NOMO-1 treated with dmso at 0.1 percent for 144 hours (cell line): ENCODE data around the gene MIER1.
"Not testable (repeated sequence)": the region's sequence is repeated elsewhere in the genome, so short reads cannot be mapped to it uniquely, and the experiment has no call there.

ENCODE experiments used
- DNase-seq: peaks from one replicate; lab custom pipeline; 2025; ENCODE audit not compliant: unreplicated experiment; lab: John Stamatoyannopoulos, UW

Gene MIER1

DNA sequence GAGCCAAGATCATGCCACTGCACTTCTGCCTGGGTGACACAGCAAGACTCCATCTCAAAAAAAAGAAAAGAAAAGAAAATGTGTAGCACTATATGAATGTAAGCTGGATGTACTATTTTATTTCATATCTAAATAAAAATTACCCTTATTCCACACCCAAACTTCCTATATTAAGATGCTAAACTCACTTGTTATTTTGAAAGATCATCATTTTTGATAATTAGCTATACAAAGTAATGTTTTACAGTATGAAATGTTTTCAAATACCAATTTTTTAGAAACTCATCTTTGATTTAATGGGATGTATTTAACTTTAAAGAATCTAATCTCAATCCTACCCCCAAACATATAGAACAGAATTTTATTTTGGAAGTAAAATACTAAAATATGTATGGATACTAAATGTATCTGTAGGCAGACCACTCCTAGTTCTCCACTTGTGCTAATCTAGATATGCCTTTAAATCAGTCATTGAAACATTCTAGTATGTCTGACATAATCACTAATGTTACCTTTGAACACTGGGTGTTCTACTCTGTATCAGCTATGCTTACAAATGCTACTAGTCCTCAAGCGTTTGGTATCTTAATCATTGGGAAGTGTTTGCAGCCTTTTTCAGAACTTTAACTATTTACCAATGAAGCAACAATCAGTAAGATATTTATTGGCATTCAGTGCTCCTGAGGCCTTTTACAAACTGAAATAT is 12.9 kb downstream of the MIER1 start:
- DNase-seq, result no peak

GRCh38 chr1:66938613-66939012 is 13.8 kb downstream of the MIER1 start:
- no peak for DNase-seq

GRCh38 chr1:66940981-66941380 is 16.2 kb downstream of the MIER1 start:
- DNase-seq, result no peak

- no peak for DNase-seq
Measured at GRCh38 chr1:66943361-66943969, 18.7 kb downstream of the MIER1 start.

DNA sequence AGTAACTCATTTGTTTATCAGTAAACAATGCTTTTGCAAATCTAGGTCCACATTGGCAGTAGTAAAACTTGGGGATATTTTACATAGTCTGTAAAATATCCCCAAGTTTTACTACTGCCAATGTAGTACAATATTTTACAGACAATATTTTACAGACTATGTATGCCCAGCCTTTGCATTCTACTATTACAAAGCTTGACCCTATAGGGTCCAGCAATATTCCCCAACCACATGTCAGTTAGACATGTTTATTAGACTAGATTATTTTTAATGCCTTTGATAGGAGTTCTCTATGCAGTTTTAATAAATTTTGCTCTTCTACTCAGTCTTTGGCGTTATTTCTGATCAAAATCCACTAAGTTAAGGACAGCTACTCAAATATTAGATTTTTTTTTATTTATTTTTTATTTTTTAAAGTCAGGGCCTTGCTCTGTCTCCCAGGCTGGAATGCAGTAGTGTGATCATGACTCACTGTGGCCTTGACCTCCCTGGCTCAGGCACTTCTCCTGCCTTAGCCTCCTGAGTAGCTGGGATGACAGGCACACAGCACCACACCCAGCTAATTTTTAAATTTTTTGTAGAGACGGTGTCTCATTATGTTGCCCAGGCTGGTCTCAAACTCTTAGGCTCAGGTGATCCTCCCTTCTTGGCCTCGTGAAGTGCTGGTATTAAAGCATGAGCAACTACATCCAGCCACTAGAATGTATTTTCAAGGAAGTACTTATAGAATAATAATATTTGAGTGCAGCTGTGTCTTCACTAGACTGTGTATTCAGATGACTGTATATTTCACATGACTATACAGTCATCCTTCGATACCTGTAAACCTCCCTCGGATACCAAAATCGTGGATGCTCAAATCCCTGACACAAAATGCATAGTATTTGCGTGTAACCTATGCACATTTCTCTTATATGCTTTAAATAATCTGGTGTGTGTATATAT is 19.8 kb downstream of the MIER1 start:
- no peak for DNase-seq

DNA sequence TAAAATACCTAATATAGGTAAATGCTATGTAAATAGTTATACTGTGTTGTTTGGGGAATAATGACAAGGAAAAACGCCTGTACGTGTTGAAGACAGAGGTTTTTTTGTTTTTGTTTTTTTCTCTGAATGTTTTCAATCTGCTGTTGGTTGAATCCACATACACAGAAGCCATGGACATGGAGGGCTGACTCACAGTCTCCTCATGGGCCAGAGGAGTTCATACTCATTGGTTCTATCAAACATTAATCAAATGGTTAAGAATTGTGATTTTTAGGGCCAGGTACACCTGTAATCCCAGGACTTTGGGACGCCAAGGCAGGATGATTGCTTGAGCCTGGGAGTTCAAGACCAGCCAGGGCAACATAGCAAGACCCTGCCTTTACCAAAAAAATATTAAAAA is 20.5 kb downstream of the MIER1 start:
- DNase-seq, result no peak

GRCh38 chr1:66947267-66947666 is 22.5 kb downstream of the MIER1 start:
- no peak for DNase-seq

- no peak for DNase-seq
Measured at GRCh38 chr1:66951513-66951912, 26.7 kb downstream of the MIER1 start.

DNA sequence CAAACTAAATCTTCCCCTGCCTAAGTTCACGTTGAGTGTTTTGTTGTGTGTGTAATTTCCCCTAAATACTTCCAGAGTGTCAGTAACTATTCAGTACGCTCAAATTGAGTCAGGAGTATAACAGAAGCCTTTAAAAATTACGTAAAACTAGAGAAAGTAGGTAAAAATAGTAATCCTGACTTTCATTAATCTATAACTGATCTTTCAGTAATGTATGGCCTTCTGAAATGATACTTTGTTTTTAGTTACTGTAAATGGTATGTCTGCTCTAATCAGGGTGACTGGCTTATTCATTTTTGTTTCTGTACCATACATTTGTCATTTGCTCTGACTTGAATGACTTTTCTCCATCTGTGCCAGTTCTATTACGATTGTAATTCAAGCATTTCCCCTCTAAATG is 29.4 kb downstream of the MIER1 start:
- no peak for DNase-seq

GRCh38 chr1:66957938-66958337 is 33.1 kb downstream of the MIER1 start:
- DNase-seq, result no peak

DNA sequence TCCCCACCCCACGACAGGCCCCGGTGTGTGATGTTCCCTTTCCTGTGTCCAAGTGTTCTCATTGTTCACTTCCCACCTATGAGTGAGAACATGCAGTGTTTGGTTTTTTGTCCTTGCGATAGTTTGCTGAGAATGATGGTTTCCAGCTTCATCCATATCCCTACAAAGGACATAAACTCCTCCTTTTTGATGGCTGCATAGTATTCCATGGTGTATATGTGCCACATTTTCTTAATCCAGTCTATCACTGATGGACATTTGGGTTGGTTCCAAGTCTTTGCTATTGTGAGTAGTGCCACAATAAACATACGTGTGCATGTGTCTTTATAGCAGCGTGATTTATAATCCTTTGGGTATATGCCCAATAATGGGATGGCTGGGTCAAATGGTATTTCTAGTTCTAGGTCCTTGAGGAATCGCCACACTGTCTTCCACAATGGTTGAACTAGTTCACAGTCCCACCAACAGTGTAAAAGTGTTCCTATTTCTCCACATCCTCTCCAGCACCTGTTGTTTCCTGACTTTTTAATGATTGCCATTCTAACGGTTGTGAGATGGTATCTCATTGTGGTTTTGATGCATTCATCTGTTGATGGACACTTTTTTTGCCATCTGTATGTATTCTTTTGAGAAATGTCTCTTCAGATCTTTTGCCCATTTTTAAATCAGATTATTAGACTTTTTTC is 41.5 kb downstream of the MIER1 start:
- not testable (repeated sequence) for DNase-seq

DNA sequence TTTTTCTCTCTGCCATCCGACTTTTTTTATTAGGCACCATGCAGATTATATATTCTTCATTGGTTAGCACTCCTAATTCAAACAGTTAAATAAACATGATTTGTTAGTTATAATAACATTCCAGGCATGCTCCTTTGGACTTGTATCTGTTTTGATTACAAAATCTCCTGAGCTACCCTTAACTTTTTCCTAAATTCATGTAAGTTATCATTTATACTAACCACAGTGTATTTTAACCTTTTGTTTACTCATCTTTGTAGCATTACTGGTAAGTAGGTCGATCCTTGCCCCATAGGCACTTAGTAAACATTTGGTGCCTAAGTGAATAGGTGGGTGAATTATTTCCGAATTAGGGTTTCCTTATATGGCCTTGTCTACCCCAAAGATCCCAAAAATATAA is 43.8 kb downstream of the MIER1 start:
- DNase-seq, result no peak

- no peak for DNase-seq
Measured at GRCh38 chr1:66978201-66978600, 53.4 kb downstream of the MIER1 start.

DNA sequence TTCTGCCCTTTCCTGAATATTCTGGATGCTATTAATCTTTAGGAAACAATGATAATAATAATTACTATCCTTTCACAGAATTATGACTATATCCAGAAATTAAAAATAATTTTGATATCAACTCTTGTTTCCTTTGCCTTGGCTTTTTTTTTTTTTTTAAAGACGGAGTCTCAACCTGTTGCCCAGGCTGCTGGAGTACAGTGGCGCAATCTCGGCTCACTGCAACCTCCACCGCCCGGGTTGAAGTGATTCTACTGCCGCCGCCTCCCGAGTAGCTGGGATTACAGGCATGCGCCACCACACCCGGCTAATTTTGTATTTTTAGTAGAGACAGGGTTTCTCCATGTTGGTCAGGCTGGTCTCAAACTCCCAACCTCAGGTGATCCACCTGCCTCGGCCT is 54.8 kb downstream of the MIER1 start:
- not testable (repeated sequence) for DNase-seq

GRCh38 chr1:66980745-66981367 is 56.1 kb downstream of the MIER1 start:
- no peak for DNase-seq

DNA sequence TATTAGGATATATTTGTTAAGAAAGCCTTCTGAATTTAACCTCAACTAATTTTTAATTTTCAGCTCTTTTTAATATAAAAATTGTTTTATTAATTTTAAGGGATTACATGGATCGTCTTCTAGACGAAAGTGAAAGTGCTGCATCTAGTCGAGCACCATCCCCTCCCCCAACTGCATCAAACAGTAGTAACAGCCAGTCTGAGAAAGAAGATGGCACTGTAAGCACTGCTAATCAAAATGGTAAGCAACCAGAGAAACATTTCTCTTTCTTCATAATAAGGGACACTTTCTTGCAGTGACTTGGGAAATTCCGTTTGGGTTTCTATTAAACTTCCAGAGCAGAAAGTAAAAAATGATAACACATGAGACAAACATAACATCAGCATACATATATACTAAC is 56.9 kb downstream of the MIER1 start:
- no peak for DNase-seq

GRCh38 chr1:66982561-66983260 is 57.9 kb downstream of the MIER1 start:
- no peak for DNase-seq

DNA sequence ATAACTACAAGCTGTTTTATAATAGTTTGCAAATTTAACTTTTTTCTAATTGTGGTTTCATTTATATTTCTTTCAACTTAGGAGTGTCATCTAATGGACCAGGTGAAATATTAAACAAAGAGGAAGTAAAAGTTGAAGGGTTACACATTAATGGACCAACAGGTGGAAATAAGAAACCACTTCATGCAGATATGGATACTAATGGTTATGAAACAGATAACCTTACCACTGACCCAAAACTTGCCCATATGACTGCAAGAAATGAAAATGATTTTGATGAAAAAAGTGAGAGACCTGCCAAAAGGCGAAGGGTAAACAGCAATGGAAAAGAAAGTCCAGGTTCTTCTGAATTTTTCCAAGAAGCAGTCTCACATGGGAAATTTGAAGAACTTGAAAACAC is 59.7 kb downstream of the MIER1 start:
- no peak for DNase-seq

- DNase-seq, result no peak
Measured at GRCh38 chr1:66985835-66986234, 61.0 kb downstream of the MIER1 start.

DNA sequence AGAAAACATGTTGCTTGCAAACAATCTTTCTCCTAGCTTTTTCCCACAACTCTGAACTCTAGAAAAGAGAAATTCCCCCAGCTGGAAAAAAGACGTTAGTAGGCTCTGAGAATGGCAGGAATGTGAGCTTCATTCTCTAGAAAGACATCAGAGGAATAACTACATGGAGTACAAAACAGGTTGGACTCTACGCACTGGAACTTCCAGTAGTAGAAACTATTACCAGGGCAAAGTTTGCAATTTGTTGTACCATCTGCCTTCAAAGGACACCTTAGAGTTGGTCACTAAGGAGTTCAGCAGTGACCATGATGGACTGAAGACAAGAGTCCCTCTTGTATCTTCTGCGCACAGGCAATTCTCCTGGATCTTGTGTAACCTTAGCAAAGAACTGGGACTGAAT is 68.3 kb downstream of the MIER1 start:
- DNase-seq, result no peak
